Heart left ventricle (tissue), 13 donors: ENCODE measurements around the gene EVC2.

Source experiments
- POLR2A ChIP-seq, 2 donors: fragments of 450-650 bp; IDR thresholded peaks; one replicate each; pipeline ENCODE4 v1.6.1; 2017; ENCODE audit warnings: antibody characterized with exemption in 2 of 2, mild to moderate bottlenecking in 2 of 2, moderate library complexity in 2 of 2
- TF ChIP-seq, protein P1 (sequence below), 12 donors: fragments of 200-600 bp; sonication (generic) in 4 of 12; IDR thresholded peaks; one replicate each; pipeline versions ENCODE4 v1.5.0 to v1.8.0; 2018 to 2022; ENCODE audit warnings: antibody characterized with exemption in 12 of 12, mild to moderate bottlenecking in 5 of 12
- donor health status: ischemic (EF 13 %, LVEDD 7.1; RV severe dilation, severe dysfunction).
- donor health status: DM: no; HTN: yes; CAD: no.
- donor health status: DM: no; HTN: no; CAD: no.
- donor health status: ischemic (EF 25% LVEDD 6.9; RV normal size, moderate dysfunction).
- donor health status: ischemic (EF 25% LVEDD 5.7; RV mildly dilated, moderate dysfunction).
- donor health status: ischemic (EF 35%, LVEDD 5.7; RV mildly dilated, moderate dysfunction).
- donor health status: nonischemic (EF 11% LVEDD 7.7; RV severe dilation, severe dysfunction).
- donor health status: DM: yes; HTN: yes; CAD: no.
- donor health status: PGD.
- donor health status: ischemic (EF 29% LVEDD 5.4; RV normal size, mild dysfunction).
- donor health status: nonischemic (EF 23%, LVEDD 6.1; RV moderate dilation, normal function).

DNA sequence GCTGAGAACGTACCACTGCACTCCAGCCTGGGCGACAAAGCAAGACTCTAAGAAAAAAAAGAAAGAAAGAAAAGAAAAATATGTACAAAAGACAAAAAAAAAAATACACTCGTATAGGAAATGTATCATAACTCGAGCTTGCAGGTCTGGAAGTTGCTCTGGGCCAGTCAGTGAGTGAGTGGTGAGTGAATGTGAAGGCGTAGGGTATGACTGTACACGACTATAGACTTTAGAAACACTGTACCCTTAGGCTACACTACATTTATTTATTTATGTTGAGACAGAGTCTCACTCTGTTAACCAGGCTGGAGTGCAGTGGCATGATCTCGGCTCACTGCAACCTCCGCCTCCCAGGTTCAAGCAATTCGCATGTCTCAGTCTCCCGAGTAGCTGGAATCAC, 29.4 kb downstream of the EVC2 start:
- TF ChIP-seq, protein P1, sequence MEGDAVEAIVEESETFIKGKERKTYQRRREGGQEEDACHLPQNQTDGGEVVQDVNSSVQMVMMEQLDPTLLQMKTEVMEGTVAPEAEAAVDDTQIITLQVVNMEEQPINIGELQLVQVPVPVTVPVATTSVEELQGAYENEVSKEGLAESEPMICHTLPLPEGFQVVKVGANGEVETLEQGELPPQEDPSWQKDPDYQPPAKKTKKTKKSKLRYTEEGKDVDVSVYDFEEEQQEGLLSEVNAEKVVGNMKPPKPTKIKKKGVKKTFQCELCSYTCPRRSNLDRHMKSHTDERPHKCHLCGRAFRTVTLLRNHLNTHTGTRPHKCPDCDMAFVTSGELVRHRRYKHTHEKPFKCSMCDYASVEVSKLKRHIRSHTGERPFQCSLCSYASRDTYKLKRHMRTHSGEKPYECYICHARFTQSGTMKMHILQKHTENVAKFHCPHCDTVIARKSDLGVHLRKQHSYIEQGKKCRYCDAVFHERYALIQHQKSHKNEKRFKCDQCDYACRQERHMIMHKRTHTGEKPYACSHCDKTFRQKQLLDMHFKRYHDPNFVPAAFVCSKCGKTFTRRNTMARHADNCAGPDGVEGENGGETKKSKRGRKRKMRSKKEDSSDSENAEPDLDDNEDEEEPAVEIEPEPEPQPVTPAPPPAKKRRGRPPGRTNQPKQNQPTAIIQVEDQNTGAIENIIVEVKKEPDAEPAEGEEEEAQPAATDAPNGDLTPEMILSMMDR (IDR thresholded peaks at IDR 0.05): no peak
- no peak for TF ChIP-seq POLR2A (IDR thresholded peaks at IDR 0.05)
